WTC11 (cell line): ENCODE results near the gene ZCCHC14. TPM values are rescaled to one million over a fixed set of nuclear protein-coding genes. Genes with fewer than 3 reads are reported as not detected.

ENCODE experiments used
- ATAC-seq: fragments of 200-7000 bp; cut with Tn5 transposase; 2 replicates; pipeline ENCODE4 v1.10.0; 2021; ENCODE audit warnings: mild to moderate bottlenecking, moderate library complexity
- CTCF ChIA-PET: fragments of 300-600 bp; sonication (Branson Sonifier 250); formaldehyde crosslinking; loops from one replicate; lab custom pipeline; 2021; ENCODE audit warnings: antibody characterized with exemption; lab: Charles Lee
- POLR2A ChIA-PET: fragments of 350-600 bp; sonication (Branson Sonifier 250); formaldehyde crosslinking; loops from one replicate; lab custom pipeline; 2021; ENCODE audit warnings: antibody characterized with exemption; lab: Charles Lee
- DNase-seq: peaks from one replicate; pipeline ENCODE4 v3.0.0; 2021; ENCODE audit warnings: low spot score
- H3K27ac Mint-ChIP-seq: 2 replicates; pipeline ENCODE4 v1.8.0; 2021; ENCODE audit warnings: mixed read lengths
- H3K27me3 Mint-ChIP-seq: 2 replicates; pipeline ENCODE4 v1.8.0; 2021; ENCODE audit warnings: low read depth, mild to moderate bottlenecking, moderate library complexity, mixed read lengths
- H3K36me3 Mint-ChIP-seq: 2 replicates; pipeline ENCODE4 v1.8.0; 2021; ENCODE audit warnings: mixed read lengths
- H3K4me1 Mint-ChIP-seq: 2 replicates; pipeline ENCODE4 v1.8.0; 2022; ENCODE audit warnings: mixed read lengths
- H3K4me3 Mint-ChIP-seq: 2 replicates; pipeline ENCODE4 v1.8.0; 2021; ENCODE audit warnings: mild to moderate bottlenecking, moderate library complexity, mixed read lengths
- H3K9me3 Mint-ChIP-seq: 2 replicates; pipeline ENCODE4 v1.8.0; 2021; ENCODE audit warnings: mixed read lengths
- CREM ChIP-seq: sonication (generic); formaldehyde crosslinking; IDR thresholded peaks from 2 replicates; pipeline ENCODE4 v1.8.1; 2022; ENCODE audit warnings: mild to moderate bottlenecking, missing genetic modification reagents, moderate library complexity
- EMX1 ChIP-seq: fragments of 250-450 bp; sonication (Bioruptor Pico); IDR thresholded peaks from 2 replicates; pipeline ENCODE4 v1.8.0; 2021; ENCODE audit warnings: mild to moderate bottlenecking
- ETV6 ChIP-seq: sonication (generic); formaldehyde crosslinking; IDR thresholded peaks from 2 replicates; pipeline ENCODE4 v1.8.1; 2022; ENCODE audit warnings: mild to moderate bottlenecking, missing genetic modification reagents
- FOXJ3 ChIP-seq: sonication (generic); formaldehyde crosslinking; IDR thresholded peaks from 2 replicates; pipeline ENCODE4 v1.9.0; 2021; ENCODE audit warnings: missing genetic modification reagents, mild to moderate bottlenecking, borderline replicate concordance
- GTF2I ChIP-seq: fragments of 250-450 bp; sonication (Bioruptor Pico); conservative IDR thresholded peaks from 2 replicates; pipeline ENCODE4 v1.4.0; 2021; ENCODE audit warnings: mild to moderate bottlenecking
- NFE2L1 ChIP-seq: sonication (generic); formaldehyde crosslinking; IDR thresholded peaks from 2 replicates; pipeline ENCODE4 v1.8.1; 2023; ENCODE audit warnings: missing genetic modification reagents
- NR2C2 ChIP-seq: sonication (generic); formaldehyde crosslinking; IDR thresholded peaks from 2 replicates; pipeline ENCODE4 v1.8.0; 2022; ENCODE audit warnings: mild to moderate bottlenecking, missing genetic modification reagents
- OVOL2 ChIP-seq: fragments of 250-450 bp; sonication (Bioruptor Pico); IDR thresholded peaks from 2 replicates; pipeline ENCODE4 v1.9.0; 2021; ENCODE audit warnings: mild to moderate bottlenecking, borderline replicate concordance
- RELA ChIP-seq: sonication (generic); formaldehyde crosslinking; IDR thresholded peaks from 2 replicates; pipeline ENCODE4 v1.8.1; 2022; ENCODE audit warnings: missing genetic modification reagents, mild to moderate bottlenecking, borderline replicate concordance
- TEAD4 ChIP-seq: sonication (generic); formaldehyde crosslinking; IDR thresholded peaks from 2 replicates; pipeline ENCODE4 v1.8.0; 2022; ENCODE audit warnings: mild to moderate bottlenecking, missing genetic modification reagents
- TP53 ChIP-seq: sonication (generic); formaldehyde crosslinking; IDR thresholded peaks from 2 replicates; pipeline ENCODE4 v1.8.1; 2023; ENCODE audit warnings: mild to moderate bottlenecking, missing genetic modification reagents
- ZBTB21 ChIP-seq: sonication (generic); formaldehyde crosslinking; IDR thresholded peaks from 2 replicates; pipeline ENCODE4 v1.8.1; 2023; ENCODE audit warnings: mild to moderate bottlenecking, missing genetic modification reagents, borderline replicate concordance
- ZNF219 ChIP-seq: sonication (generic); formaldehyde crosslinking; IDR thresholded peaks from 2 replicates; pipeline ENCODE4 v1.8.0; 2023; ENCODE audit warnings: missing genetic modification reagents, mild to moderate bottlenecking, borderline replicate concordance
- ZNF263 ChIP-seq: sonication (generic); formaldehyde crosslinking; IDR thresholded peaks from 2 replicates; pipeline ENCODE4 v1.8.1; 2022; ENCODE audit warnings: low read depth, mild to moderate bottlenecking, moderate library complexity, missing genetic modification reagents
- ZNF317 ChIP-seq: sonication (generic); formaldehyde crosslinking; IDR thresholded peaks from 2 replicates; pipeline ENCODE4 v1.8.1; 2023; ENCODE audit warnings: low read depth, mild to moderate bottlenecking, moderate library complexity, missing genetic modification reagents, borderline replicate concordance
- ZNF671 ChIP-seq: fragments of 250-450 bp; sonication (Bioruptor Pico); IDR thresholded peaks from 2 replicates; pipeline ENCODE4 v1.8.0; 2021; ENCODE audit warnings: mild to moderate bottlenecking
- total RNA-seq: library from RNA; stranded (reverse); gene quantifications from 3 replicates; pipeline ENCODE4 v1.2.3, GENCODE V29; 2021
- TF ChIP-seq, protein P1 (sequence below): sonication (generic); formaldehyde crosslinking; IDR thresholded peaks from 2 replicates; pipeline ENCODE4 v1.8.1; 2022; ENCODE audit warnings: mild to moderate bottlenecking, missing genetic modification reagents, moderate library complexity, borderline replicate concordance
- TF ChIP-seq, protein P2 (sequence below): fragments of 250-450 bp; sonication (Bioruptor Pico); conservative IDR thresholded peaks from 2 replicates; pipeline ENCODE4 v1.9.0; 2021; ENCODE audit warnings: mild to moderate bottlenecking
- TF ChIP-seq, protein P3 (sequence below): sonication (generic); formaldehyde crosslinking; IDR thresholded peaks from 2 replicates; pipeline ENCODE4 v1.8.0; 2022; ENCODE audit warnings: missing genetic modification reagents
- TF ChIP-seq, protein P4 (sequence below): sonication (generic); formaldehyde crosslinking; IDR thresholded peaks from 2 replicates; pipeline ENCODE4 v1.8.0; 2022; ENCODE audit warnings: mild to moderate bottlenecking, missing genetic modification reagents
- TF ChIP-seq, protein P5 (sequence below): fragments of 250-450 bp; sonication (Bioruptor Pico); IDR thresholded peaks from 2 replicates; pipeline ENCODE4 v1.8.0; 2021; ENCODE audit warnings: mild to moderate bottlenecking
- TF ChIP-seq, protein P6 (sequence below): sonication (generic); formaldehyde crosslinking; IDR thresholded peaks from 2 replicates; pipeline ENCODE4 v1.8.0; 2022; ENCODE audit warnings: mild to moderate bottlenecking, missing genetic modification reagents
- TF ChIP-seq, protein P7 (sequence below): sonication (generic); formaldehyde crosslinking; IDR thresholded peaks from 2 replicates; pipeline ENCODE4 v1.8.0; 2022; ENCODE audit warnings: mild to moderate bottlenecking, missing genetic modification reagents

Gene ZCCHC14
- total RNA-seq, 1 experiment from 2014 or later, result 33.8 TPM

DNA sequence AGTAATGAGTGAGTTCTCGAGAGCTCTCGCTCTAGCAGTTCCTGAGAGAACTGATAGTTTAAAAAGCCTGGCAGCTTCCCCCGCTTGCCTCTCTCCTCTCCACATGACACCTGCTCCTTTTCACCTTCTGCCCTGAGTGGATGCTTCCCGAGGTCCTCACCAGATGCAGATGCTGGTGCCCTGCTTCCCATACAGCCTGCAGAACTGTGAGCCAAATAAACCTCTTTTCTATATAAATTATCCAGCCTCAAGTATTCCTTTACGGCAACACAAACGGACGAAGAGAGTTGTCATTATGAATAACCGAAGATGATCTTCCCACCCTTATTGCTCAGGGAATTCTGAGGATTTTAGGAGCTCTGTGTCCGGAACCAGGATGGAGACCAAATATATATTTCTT is 41.9 kb upstream of the ZCCHC14 start:
- CTCF ChIA-PET, result interaction anchor here (0.6 kb wide), 1 partner anchor 56 kb away, joined by 3 read pairs; no protein-coding TSS in a partner anchor

DNA sequence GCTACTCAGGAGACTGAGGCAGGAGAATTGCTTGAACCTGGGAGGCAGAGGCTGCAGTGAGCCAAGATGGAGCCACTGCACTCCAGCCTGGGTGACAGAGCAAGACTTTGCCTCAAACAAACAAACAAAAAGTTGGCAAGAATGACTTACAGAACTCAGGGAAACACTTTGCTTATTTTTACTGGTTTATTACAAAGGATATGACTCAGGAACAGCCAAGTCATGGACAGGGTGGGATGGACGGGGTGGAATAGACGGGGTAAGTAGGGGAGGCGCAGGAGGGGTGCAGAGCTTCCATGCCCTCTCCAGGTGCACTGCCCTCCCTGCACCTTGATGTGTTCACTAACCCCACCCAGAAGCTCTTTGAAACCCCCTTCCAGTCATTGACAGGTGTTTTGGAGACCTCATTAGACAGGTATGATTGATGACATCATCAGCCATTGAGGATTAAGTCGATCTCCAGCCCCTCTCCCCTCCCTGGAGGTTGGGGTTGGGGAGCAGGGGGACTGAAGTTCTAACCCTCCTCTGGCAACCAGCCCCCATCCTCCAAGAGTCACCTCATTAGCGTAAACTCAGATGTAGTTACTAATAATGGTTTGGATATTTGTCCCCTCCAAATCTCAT is 41.3 kb upstream of the ZCCHC14 start:
- ATAC-seq (no peak), DNase-seq (no peak)
- ChIA-PET POLR2A (no interaction called here), CTCF (interaction anchor here (0.6 kb wide), 1 partner anchor 55 kb away, joined by 3 read pairs; no protein-coding TSS in a partner anchor)
- Mint-ChIP-seq H3K4me3 (no peak overlapping the region), H3K4me1 (peaks cover 18% of the 10 kb centered on the region), H3K27ac (no peak overlapping the region), H3K9me3 (peaks cover 66% of the 10 kb centered on the region), H3K36me3 (peaks cover 35% of the 10 kb centered on the region), H3K27me3 (peaks cover 24% of the 10 kb centered on the region)
- TF ChIP-seq GTF2I (no peak), EMX1 (CRISPR knock-in tag) (no peak), OVOL2 (no peak), TP53 (CRISPR knock-in tag) (no peak), ZNF219 (CRISPR knock-in tag) (no peak), ZNF671 (CRISPR knock-in tag) (no peak), TEAD4 (no peak), ZNF317 (no peak)
- TF ChIP-seq, protein P1, sequence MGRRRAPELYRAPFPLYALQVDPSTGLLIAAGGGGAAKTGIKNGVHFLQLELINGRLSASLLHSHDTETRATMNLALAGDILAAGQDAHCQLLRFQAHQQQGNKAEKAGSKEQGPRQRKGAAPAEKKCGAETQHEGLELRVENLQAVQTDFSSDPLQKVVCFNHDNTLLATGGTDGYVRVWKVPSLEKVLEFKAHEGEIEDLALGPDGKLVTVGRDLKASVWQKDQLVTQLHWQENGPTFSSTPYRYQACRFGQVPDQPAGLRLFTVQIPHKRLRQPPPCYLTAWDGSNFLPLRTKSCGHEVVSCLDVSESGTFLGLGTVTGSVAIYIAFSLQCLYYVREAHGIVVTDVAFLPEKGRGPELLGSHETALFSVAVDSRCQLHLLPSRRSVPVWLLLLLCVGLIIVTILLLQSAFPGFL (CRISPR knock-in tag), result no peak
- TF ChIP-seq, protein P2, sequence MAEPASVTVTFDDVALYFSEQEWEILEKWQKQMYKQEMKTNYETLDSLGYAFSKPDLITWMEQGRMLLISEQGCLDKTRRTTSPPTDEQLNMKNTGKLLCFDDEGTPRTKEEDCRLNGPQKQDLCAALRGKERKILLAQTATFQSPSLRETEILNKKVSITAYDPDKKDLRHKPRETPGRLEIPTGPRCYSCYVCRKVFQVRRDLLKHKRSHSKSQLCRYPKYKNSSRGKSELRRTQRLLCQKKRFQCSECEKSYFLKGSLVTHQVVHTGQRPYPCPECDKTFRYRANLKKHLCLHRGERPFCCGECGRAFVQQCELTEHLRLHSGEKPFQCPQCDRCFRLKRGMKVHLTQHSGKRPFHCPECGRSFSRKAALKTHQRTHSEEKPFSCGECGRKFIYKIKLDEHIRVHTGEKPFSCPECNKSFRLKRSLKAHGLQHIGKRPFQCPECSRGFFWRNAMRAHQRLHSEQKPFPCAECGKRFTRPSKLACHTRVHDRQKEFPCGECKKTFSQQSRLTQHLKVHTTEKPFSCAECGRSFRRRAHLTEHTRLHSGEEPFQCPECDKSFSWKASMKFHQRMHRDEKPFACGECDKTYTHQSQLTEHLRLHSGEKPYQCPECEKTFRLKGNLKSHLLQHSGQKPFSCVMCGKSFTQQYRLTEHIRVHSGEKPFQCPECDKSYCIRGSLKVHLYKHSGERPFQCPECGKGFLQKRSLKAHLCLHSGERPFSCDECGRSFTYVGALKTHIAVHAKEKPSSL, result no peak

More for the DNA sequence above, 41.9 kb upstream of the ZCCHC14 start:
- H3K27me3 Mint-ChIP-seq, result peaks cover 24% of the 10 kb centered on the region
- DNase-seq (no peak), ATAC-seq (no peak)
- POLR2A ChIA-PET, result interaction anchor here (0.7 kb wide), 1 partner anchor 541 kb away, joined by 3 read pairs; no protein-coding TSS in a partner anchor
- H3K4me1 Mint-ChIP-seq, result peaks cover 18% of the 10 kb centered on the region
- no peak overlapping the region for H3K27ac Mint-ChIP-seq
- no peak overlapping the region for H3K4me3 Mint-ChIP-seq
- peaks cover 33% of the 10 kb centered on the region for H3K36me3 Mint-ChIP-seq
- H3K9me3 Mint-ChIP-seq, result peaks cover 61% of the 10 kb centered on the region
- TF ChIP-seq NR2C2 (CRISPR knock-in tag), result no peak
- TF ChIP-seq EMX1 (CRISPR knock-in tag), result no peak
- TF ChIP-seq OVOL2, result no peak
- TF ChIP-seq, protein P3, sequence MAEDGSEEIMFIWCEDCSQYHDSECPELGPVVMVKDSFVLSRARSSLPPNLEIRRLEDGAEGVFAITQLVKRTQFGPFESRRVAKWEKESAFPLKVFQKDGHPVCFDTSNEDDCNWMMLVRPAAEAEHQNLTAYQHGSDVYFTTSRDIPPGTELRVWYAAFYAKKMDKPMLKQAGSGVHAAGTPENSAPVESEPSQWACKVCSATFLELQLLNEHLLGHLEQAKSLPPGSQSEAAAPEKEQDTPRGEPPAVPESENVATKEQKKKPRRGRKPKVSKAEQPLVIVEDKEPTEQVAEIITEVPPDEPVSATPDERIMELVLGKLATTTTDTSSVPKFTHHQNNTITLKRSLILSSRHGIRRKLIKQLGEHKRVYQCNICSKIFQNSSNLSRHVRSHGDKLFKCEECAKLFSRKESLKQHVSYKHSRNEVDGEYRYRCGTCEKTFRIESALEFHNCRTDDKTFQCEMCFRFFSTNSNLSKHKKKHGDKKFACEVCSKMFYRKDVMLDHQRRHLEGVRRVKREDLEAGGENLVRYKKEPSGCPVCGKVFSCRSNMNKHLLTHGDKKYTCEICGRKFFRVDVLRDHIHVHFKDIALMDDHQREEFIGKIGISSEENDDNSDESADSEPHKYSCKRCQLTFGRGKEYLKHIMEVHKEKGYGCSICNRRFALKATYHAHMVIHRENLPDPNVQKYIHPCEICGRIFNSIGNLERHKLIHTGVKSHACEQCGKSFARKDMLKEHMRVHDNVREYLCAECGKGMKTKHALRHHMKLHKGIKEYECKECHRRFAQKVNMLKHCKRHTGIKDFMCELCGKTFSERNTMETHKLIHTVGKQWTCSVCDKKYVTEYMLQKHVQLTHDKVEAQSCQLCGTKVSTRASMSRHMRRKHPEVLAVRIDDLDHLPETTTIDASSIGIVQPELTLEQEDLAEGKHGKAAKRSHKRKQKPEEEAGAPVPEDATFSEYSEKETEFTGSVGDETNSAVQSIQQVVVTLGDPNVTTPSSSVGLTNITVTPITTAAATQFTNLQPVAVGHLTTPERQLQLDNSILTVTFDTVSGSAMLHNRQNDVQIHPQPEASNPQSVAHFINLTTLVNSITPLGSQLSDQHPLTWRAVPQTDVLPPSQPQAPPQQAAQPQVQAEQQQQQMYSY, result no peak
- TF ChIP-seq ZNF317, result no peak
- TF ChIP-seq ZNF263 (CRISPR knock-in tag), result no peak
- TF ChIP-seq NFE2L1 (CRISPR knock-in tag), result no peak
- no peak for TF ChIP-seq ZBTB21 (CRISPR knock-in tag)
- TF ChIP-seq ETV6, result no peak
- no peak for TF ChIP-seq CREM (CRISPR knock-in tag)
- TF ChIP-seq, protein P4, sequence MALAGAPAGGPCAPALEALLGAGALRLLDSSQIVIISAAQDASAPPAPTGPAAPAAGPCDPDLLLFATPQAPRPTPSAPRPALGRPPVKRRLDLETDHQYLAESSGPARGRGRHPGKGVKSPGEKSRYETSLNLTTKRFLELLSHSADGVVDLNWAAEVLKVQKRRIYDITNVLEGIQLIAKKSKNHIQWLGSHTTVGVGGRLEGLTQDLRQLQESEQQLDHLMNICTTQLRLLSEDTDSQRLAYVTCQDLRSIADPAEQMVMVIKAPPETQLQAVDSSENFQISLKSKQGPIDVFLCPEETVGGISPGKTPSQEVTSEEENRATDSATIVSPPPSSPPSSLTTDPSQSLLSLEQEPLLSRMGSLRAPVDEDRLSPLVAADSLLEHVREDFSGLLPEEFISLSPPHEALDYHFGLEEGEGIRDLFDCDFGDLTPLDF (CRISPR knock-in tag), result no peak
- no peak for TF ChIP-seq FOXJ3
- TF ChIP-seq, protein P5, sequence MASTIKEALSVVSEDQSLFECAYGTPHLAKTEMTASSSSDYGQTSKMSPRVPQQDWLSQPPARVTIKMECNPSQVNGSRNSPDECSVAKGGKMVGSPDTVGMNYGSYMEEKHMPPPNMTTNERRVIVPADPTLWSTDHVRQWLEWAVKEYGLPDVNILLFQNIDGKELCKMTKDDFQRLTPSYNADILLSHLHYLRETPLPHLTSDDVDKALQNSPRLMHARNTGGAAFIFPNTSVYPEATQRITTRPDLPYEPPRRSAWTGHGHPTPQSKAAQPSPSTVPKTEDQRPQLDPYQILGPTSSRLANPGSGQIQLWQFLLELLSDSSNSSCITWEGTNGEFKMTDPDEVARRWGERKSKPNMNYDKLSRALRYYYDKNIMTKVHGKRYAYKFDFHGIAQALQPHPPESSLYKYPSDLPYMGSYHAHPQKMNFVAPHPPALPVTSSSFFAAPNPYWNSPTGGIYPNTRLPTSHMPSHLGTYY (CRISPR knock-in tag), result no peak
- no peak for TF ChIP-seq RELA (CRISPR knock-in tag)
- TF ChIP-seq, protein P6, sequence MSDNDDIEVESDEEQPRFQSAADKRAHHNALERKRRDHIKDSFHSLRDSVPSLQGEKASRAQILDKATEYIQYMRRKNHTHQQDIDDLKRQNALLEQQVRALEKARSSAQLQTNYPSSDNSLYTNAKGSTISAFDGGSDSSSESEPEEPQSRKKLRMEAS (CRISPR knock-in tag), result no peak
- TF ChIP-seq, protein P7, sequence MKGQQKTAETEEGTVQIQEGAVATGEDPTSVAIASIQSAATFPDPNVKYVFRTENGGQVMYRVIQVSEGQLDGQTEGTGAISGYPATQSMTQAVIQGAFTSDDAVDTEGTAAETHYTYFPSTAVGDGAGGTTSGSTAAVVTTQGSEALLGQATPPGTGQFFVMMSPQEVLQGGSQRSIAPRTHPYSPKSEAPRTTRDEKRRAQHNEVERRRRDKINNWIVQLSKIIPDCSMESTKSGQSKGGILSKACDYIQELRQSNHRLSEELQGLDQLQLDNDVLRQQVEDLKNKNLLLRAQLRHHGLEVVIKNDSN (CRISPR knock-in tag), result no peak
- TF ChIP-seq, all 79 proteins: peak for 0
